K562 (cell line): ENCODE measurements around the gene TMEM101. TPM values are rescaled to one million over a fixed set of nuclear protein-coding genes. Genes with fewer than 3 reads are reported as not detected.

Experiments used
- BRF1 ChIP-seq: IDR thresholded peaks from 3 replicates; pipeline ENCODE4 v1.6.1; 2011; ENCODE audit warnings: borderline replicate concordance, mild to moderate bottlenecking; ENCODE audit not compliant: insufficient read length; ENCODE audit errors: extremely low read depth
- CC2D1A ChIP-seq: fragments of 450-650 bp; IDR thresholded peaks from 2 replicates; pipeline ENCODE4 v1.6.1; 2017; ENCODE audit warnings: mild to moderate bottlenecking
- CREB1 ChIP-seq, 2 experiments: sonication (generic) in 1 of 2; formaldehyde crosslinking in 1 of 2; IDR thresholded peaks; 2 replicates each; pipeline versions ENCODE4 v1.6.1 to v1.8.0; 2012 to 2022; ENCODE audit warnings: inconsistent platforms in 1 of 2, mild to moderate bottlenecking in 1 of 2, missing genetic modification reagents in 1 of 2, moderate library complexity in 1 of 2
- FOXJ3 ChIP-seq: sonication (generic); formaldehyde crosslinking; IDR thresholded peaks from 2 replicates; pipeline ENCODE4 v1.4.0; 2020; ENCODE audit warnings: mild to moderate bottlenecking, missing genetic modification reagents
- KAT8 ChIP-seq: fragments of 450-650 bp; IDR thresholded peaks from 2 replicates; pipeline ENCODE4 v1.6.1; 2016; ENCODE audit warnings: low read depth, mild to moderate bottlenecking
- MAFG ChIP-seq: fragments of 450-650 bp; conservative IDR thresholded peaks from 2 replicates; pipeline ENCODE4 v1.6.1; 2016; ENCODE audit warnings: missing genetic modification characterization, missing compliant biosample characterization
- MCM5 ChIP-seq: fragments of 450-650 bp; IDR thresholded peaks from 2 replicates; pipeline ENCODE4 v1.6.1; 2016; ENCODE audit warnings: low read depth
- MED1 ChIP-seq: sonication (generic); formaldehyde crosslinking; IDR thresholded peaks from 2 replicates; pipeline ENCODE4 v1.8.1; 2023; ENCODE audit warnings: missing genetic modification reagents, borderline replicate concordance
- MLX ChIP-seq, 2 experiments: fragments of 450-650 bp in 1 of 2; sonication (generic) in 1 of 2; formaldehyde crosslinking; conservative IDR thresholded peaks; 2 replicates each; pipeline versions ENCODE4 v1.4.0 to v1.8.1; 2020 to 2022; ENCODE audit warnings: mild to moderate bottlenecking in 1 of 2, missing genetic modification reagents in 1 of 2
- NCOA6 ChIP-seq: fragments of 450-650 bp; IDR thresholded peaks from 2 replicates; pipeline ENCODE4 v1.6.1; 2017; ENCODE audit warnings: mild to moderate bottlenecking
- NR2F6 ChIP-seq: fragments of 450-650 bp; formaldehyde crosslinking; IDR thresholded peaks from 2 replicates; pipeline ENCODE4 v1.4.0; 2020; ENCODE audit warnings: mild to moderate bottlenecking
- NR3C1 ChIP-seq: sonication (generic); formaldehyde crosslinking; IDR thresholded peaks from 2 replicates; pipeline ENCODE4 v1.8.1; 2022; ENCODE audit warnings: missing genetic modification reagents
- SMARCC2 ChIP-seq: fragments of 450-650 bp; IDR thresholded peaks from 2 replicates; pipeline ENCODE4 v1.6.1; 2017; ENCODE audit warnings: antibody characterized with exemption, moderate library complexity, mild to moderate bottlenecking, low read depth
- TCF15 ChIP-seq: fragments of 250-450 bp; sonication (Bioruptor Pico); IDR thresholded peaks from 2 replicates; pipeline ENCODE4 v1.8.0; 2022; ENCODE audit warnings: moderate library complexity, mild to moderate bottlenecking, inconsistent platforms
- XRCC5 ChIP-seq: fragments of 200-400 bp; formaldehyde crosslinking; IDR thresholded peaks from 2 replicates; pipeline ENCODE4 v1.6.1; 2017; ENCODE audit warnings: low read depth, mild to moderate bottlenecking, low read length
- ZBTB43 ChIP-seq: sonication (generic); formaldehyde crosslinking; IDR thresholded peaks from 2 replicates; pipeline ENCODE4 v1.8.0; 2023; ENCODE audit warnings: mild to moderate bottlenecking, missing genetic modification reagents
- ZFP30 ChIP-seq: fragments of 250-450 bp; sonication (Bioruptor Pico); IDR thresholded peaks from 2 replicates; pipeline ENCODE4 v1.8.0; 2022; ENCODE audit warnings: moderate library complexity, mild to moderate bottlenecking, inconsistent platforms, borderline replicate concordance
- ZKSCAN8 ChIP-seq: fragments of 200-800 bp; sonication (Bioruptor generic); IDR thresholded peaks from 2 replicates; pipeline ENCODE4 v1.6.1; 2016; ENCODE audit warnings: missing genetic modification characterization, missing compliant biosample characterization
- ZNF133 ChIP-seq: fragments of 250-450 bp; sonication (Bioruptor Pico); IDR thresholded peaks from 2 replicates; pipeline ENCODE4 v1.4.0; 2020; ENCODE audit warnings: mild to moderate bottlenecking
- ZNF175 ChIP-seq: fragments of 200-800 bp; sonication (Bioruptor generic); IDR thresholded peaks from 2 replicates; pipeline ENCODE4 v1.6.1; 2016; ENCODE audit warnings: low read depth, mild to moderate bottlenecking, missing genetic modification characterization, missing compliant biosample characterization
- ZNF24 ChIP-seq: fragments of 450-650 bp; IDR thresholded peaks from 2 replicates; pipeline ENCODE4 v1.6.1; 2016
- ZNF311 ChIP-seq: fragments of 250-450 bp; sonication (Bioruptor Pico); IDR thresholded peaks from 2 replicates; pipeline ENCODE4 v1.4.0; 2020; ENCODE audit warnings: mild to moderate bottlenecking, moderate library complexity
- ZNF431 ChIP-seq: sonication (generic); formaldehyde crosslinking; IDR thresholded peaks from 2 replicates; pipeline ENCODE4 v1.8.0; 2022; ENCODE audit warnings: mild to moderate bottlenecking, missing genetic modification reagents
- ZNF778 ChIP-seq: fragments of 450-650 bp; formaldehyde crosslinking; IDR thresholded peaks from 2 replicates; pipeline ENCODE4 v1.4.0; 2020; ENCODE audit warnings: mild to moderate bottlenecking, moderate library complexity
- polyA plus RNA-seq, 8 experiments: library from polyadenylated mRNA; depleted of rRNA in 4 of 8; stranded (reverse) in 5 of 8; unstranded in 3 of 8; fragments of >200 nt; fragmentation: Nextera tagmentation in 2 of 8; fragmentation: Illumina TruSeq in 1 of 8; extraction: Ambion mirVana in 2 of 8; extraction: Trizol in 1 of 8; gene quantifications; 2 replicates each; pipeline versions ENCODE4 v1.2.1 to v1.2.3, GENCODE V29; 2011 to 2014; ENCODE audit warnings: inconsistent platforms in 1 of 8, missing spikeins in 1 of 8
- total RNA-seq, 7 experiments: library from RNA; depleted of rRNA in 6 of 7; stranded (reverse); fragments of >200 nt in 6 of 7; fragmentation: Illumina TruSeq in 2 of 7; extraction: Trizol in 2 of 7; gene quantifications; 2 replicates each; pipeline versions ENCODE4 v1.2.1 to v1.2.3, GENCODE V29; 2011 to 2021; ENCODE audit warnings: low replicate concordance in 1 of 7
- TF ChIP-seq, protein P1 (sequence below): fragments of 150-350 bp; conservative IDR thresholded peaks from 2 replicates; pipeline ENCODE4 v1.6.1; 2014; ENCODE audit warnings: low read length

TMEM101 gene
- total and polyA plus RNA-seq, 9 of the 15 experiments (the other 6 are each of a cell fraction or from before 2014, with no cell fraction given) = 21.2 to 110 (median 37.8) TPM

- TF ChIP-seq MED1 (CRISPR knock-in tag) (no peak), BRF1 (no peak), MCM5 (no peak), MAFG (no peak), ZNF133 (no peak), ZNF311 (CRISPR knock-in tag) (no peak), NR2F6 (CRISPR knock-in tag) (no peak), ZNF778 (CRISPR knock-in tag) (no peak), ZFP30 (CRISPR knock-in tag) (no peak), ZNF24 (no peak), CREB1 (IDR thresholded peaks at IDR 0.05) (no peak), CREB1 (CRISPR knock-in tag; IDR thresholded peaks at IDR 0.05) (no peak), ZNF431 (CRISPR knock-in tag) (no peak), TCF15 (CRISPR knock-in tag) (no peak), NCOA6 (no peak), KAT8 (no peak), MLX (CRISPR knock-in tag; conservative IDR thresholded peaks at IDR 0.05) (no peak), NR3C1 (CRISPR knock-in tag) (no peak), CC2D1A (peak; percentile 77), ZKSCAN8 (CRISPR knock-in tag) (no peak), ZBTB43 (CRISPR knock-in tag) (no peak), XRCC5 (no peak), FOXJ3 (CRISPR knock-in tag) (no peak), SMARCC2 (no peak), ZNF175 (no peak)
- TF ChIP-seq, protein P1, sequence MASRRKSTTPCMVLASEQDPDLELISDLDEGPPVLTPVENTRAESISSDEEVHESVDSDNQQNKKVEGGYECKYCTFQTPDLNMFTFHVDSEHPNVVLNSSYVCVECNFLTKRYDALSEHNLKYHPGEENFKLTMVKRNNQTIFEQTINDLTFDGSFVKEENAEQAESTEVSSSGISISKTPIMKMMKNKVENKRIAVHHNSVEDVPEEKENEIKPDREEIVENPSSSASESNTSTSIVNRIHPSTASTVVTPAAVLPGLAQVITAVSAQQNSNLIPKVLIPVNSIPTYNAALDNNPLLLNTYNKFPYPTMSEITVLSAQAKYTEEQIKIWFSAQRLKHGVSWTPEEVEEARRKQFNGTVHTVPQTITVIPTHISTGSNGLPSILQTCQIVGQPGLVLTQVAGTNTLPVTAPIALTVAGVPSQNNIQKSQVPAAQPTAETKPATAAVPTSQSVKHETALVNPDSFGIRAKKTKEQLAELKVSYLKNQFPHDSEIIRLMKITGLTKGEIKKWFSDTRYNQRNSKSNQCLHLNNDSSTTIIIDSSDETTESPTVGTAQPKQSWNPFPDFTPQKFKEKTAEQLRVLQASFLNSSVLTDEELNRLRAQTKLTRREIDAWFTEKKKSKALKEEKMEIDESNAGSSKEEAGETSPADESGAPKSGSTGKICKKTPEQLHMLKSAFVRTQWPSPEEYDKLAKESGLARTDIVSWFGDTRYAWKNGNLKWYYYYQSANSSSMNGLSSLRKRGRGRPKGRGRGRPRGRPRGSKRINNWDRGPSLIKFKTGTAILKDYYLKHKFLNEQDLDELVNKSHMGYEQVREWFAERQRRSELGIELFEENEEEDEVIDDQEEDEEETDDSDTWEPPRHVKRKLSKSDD = no peak
These were observed 20.3 kb downstream of the TMEM101 start (continued) for GRCh38 chr17:43994272-43995149.
